Measurements from ENCODE around the gene BCKDHB.
"Not testable (repeated sequence)": the region's sequence is repeated elsewhere in the genome, so short reads cannot be mapped to it uniquely, and the experiment has no call there.

The BCKDHB gene

GRCh38 chr6:80106418-80107235 lies at the start of gene BCKDHB:
Gene BCKDHB, plus strand, starts transcription at chr6:80106671. Its CDS starts 23 bp downstream, at chr6:80106694.
- DNase-seq = peak; percentile 87 to 93 (median 89)

- no peak for DNase-seq
Measured at GRCh38 chr6:80060774-80061173, 45.7 kb upstream of the BCKDHB start.

GRCh38 chr6:80068146-80068545 lies 38.3 kb upstream of the BCKDHB start:
- not testable (repeated sequence) for DNase-seq

- not testable (repeated sequence) for DNase-seq
Measured at GRCh38 chr6:80070431-80070830, 36.0 kb upstream of the BCKDHB start.

- no peak for DNase-seq
Measured at GRCh38 chr6:80077067-80077466, 29.4 kb upstream of the BCKDHB start.

- no peak for DNase-seq
Measured at GRCh38 chr6:80088637-80089036, 17.8 kb upstream of the BCKDHB start.

GRCh38 chr6:80091506-80091905 lies 15.0 kb upstream of the BCKDHB start:
- DNase-seq = no peak

- no peak for DNase-seq
Measured at GRCh38 chr6:80094017-80094416, 12.5 kb upstream of the BCKDHB start.

GRCh38 chr6:80095600-80095999 lies 10.9 kb upstream of the BCKDHB start:
- DNase-seq = no peak

- DNase-seq = no peak
Measured at GRCh38 chr6:80098392-80098791, 8.1 kb upstream of the BCKDHB start.

GRCh38 chr6:80104520-80104919 lies 2.0 kb upstream of the BCKDHB start:
- DNase-seq = no peak

GRCh38 chr6:80105972-80106417 lies 476 bp upstream of the BCKDHB start:
- no peak for DNase-seq

GRCh38 chr6:80122576-80122975 lies 16.1 kb downstream of the BCKDHB start:
- DNase-seq = not testable (repeated sequence)

GRCh38 chr6:80126657-80127345 lies 20.3 kb downstream of the BCKDHB start:
- no peak for DNase-seq

- no peak for DNase-seq
Measured at GRCh38 chr6:80129485-80129884, 23.0 kb downstream of the BCKDHB start.

GRCh38 chr6:80133020-80133419 lies 26.5 kb downstream of the BCKDHB start:
- peak in 1 of 4 experiments; percentile 2 for DNase-seq

- no peak for DNase-seq
Measured at GRCh38 chr6:80134065-80134464, 27.6 kb downstream of the BCKDHB start.

- no peak for DNase-seq
Measured at GRCh38 chr6:80142586-80142985, 36.1 kb downstream of the BCKDHB start.

GRCh38 chr6:80143419-80143937 lies 37.0 kb downstream of the BCKDHB start:
- no peak for DNase-seq

- no peak for DNase-seq
Measured at GRCh38 chr6:80144753-80145315, 38.4 kb downstream of the BCKDHB start.

GRCh38 chr6:80145509-80145908 lies 39.0 kb downstream of the BCKDHB start:
- no peak for DNase-seq

- DNase-seq = no peak
Measured at GRCh38 chr6:80145921-80146320, 39.5 kb downstream of the BCKDHB start.

GRCh38 chr6:80148220-80148619 lies 41.7 kb downstream of the BCKDHB start:
- no peak for DNase-seq

GRCh38 chr6:80151635-80152034 lies 45.2 kb downstream of the BCKDHB start:
- DNase-seq = no peak

Data from activated naive CD4-positive, alpha-beta T cell (primary cell).